22Rv1 (cell line): ENCODE measurements around the gene PIK3R6.

Source experiments
- ZFX ChIP-seq: fragments of 450-650 bp; IDR thresholded peaks from 2 replicates; pipeline ENCODE4 v1.6.1; 2017; ENCODE audit warnings: antibody characterized with exemption, borderline replicate concordance
- TF ChIP-seq, protein P1 (sequence below): fragments of 450-650 bp; IDR thresholded peaks from 2 replicates; pipeline ENCODE4 v1.5.1; 2017; ENCODE audit warnings: mild to moderate bottlenecking

DNA sequence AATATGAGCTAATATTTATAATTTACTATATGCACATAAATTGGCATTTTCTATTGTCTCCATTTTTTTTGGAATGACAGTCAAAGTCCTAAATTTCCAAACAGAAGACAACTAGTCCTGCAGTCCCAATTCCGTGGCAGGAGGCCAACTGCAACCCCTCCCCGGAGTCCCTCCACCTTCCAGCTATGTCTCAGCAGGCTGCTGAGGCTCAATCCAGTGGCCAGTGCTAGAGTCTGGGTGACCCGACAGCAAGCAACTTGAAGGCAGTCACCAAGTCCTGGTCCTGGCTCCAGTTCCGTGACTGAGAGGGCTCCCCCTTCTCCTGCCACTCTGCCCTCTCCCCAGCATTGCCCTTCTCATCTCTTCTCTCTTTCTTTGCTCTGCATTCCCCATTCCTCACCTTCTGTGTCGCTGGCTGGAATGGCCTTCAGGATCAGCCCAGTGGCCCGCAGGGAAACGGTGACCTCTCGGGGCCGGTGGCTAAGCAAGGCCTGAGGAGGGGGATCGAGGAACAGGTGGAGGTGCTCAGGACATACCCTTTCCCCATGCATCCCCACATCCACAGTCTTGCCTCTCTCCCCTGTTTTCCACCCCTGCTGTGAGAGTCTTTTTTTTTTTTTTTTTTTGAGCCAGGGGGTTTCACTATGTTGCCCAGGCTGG lies 45.9 kb downstream of the PIK3R6 start:
- TF ChIP-seq ZFX, result no peak
- TF ChIP-seq, protein P1, sequence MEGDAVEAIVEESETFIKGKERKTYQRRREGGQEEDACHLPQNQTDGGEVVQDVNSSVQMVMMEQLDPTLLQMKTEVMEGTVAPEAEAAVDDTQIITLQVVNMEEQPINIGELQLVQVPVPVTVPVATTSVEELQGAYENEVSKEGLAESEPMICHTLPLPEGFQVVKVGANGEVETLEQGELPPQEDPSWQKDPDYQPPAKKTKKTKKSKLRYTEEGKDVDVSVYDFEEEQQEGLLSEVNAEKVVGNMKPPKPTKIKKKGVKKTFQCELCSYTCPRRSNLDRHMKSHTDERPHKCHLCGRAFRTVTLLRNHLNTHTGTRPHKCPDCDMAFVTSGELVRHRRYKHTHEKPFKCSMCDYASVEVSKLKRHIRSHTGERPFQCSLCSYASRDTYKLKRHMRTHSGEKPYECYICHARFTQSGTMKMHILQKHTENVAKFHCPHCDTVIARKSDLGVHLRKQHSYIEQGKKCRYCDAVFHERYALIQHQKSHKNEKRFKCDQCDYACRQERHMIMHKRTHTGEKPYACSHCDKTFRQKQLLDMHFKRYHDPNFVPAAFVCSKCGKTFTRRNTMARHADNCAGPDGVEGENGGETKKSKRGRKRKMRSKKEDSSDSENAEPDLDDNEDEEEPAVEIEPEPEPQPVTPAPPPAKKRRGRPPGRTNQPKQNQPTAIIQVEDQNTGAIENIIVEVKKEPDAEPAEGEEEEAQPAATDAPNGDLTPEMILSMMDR, result no peak
